ENCODE measurements around the gene ANKRD10.

The ANKRD10 gene

GRCh38 chr13:110884517-110884916, 30.4 kb downstream of the ANKRD10 start:
- Histone ChIP-seq H3K27ac (ENCODE audit: poor library complexity, severe bottlenecking) (no peak overlapping the region), H3K4me3 (ENCODE audit: severe bottlenecking) (no peak overlapping the region), H3K4me1 (ENCODE audit: insufficient read depth, poor library complexity, severe bottlenecking) (no peaks in the 10 kb centered on the region), H3K27me3 (ENCODE audit: insufficient read depth, poor library complexity, severe bottlenecking) (no peaks in the 10 kb centered on the region), H3K36me3 (ENCODE audit: low read depth) (no peaks in the 10 kb centered on the region; the same call in 1 of the 2 replicates), H3K9me3 (ENCODE audit: severe bottlenecking) (no peaks in the 10 kb centered on the region)
- ATAC-seq (ENCODE audit: low read depth) (no peak), DNase-seq (ENCODE audit: low spot score) (no peak)
- TF ChIP-seq CTCF (IDR thresholded peaks at IDR 0.05; ENCODE audit: poor library complexity, severe bottlenecking), result no peak

GRCh38 chr13:110883542-110883941, 31.3 kb downstream of the ANKRD10 start:
- H3K4me1 ChIP-seq (ENCODE audit: insufficient read depth, poor library complexity, severe bottlenecking), result no peaks in the 10 kb centered on the region
- no peak for TF ChIP-seq CTCF (IDR thresholded peaks at IDR 0.05; ENCODE audit: poor library complexity, severe bottlenecking)
- ATAC-seq (ENCODE audit: low read depth), result no peak
- no peaks in the 10 kb centered on the region for H3K9me3 ChIP-seq (ENCODE audit: severe bottlenecking)
- no peaks in the 10 kb centered on the region; the same call in 1 of the 2 replicates for H3K36me3 ChIP-seq (ENCODE audit: low read depth)
- H3K4me3 ChIP-seq (ENCODE audit: severe bottlenecking), result no peak overlapping the region
- no peaks in the 10 kb centered on the region for H3K27me3 ChIP-seq (ENCODE audit: insufficient read depth, poor library complexity, severe bottlenecking)
- H3K27ac ChIP-seq (ENCODE audit: poor library complexity, severe bottlenecking), result no peak overlapping the region
- no peak for DNase-seq (ENCODE audit: low spot score)

- no peak overlapping the region for H3K27ac ChIP-seq (ENCODE audit: poor library complexity, severe bottlenecking)
- H3K36me3 ChIP-seq (ENCODE audit: low read depth), result no peaks in the 10 kb centered on the region; the same call in 1 of the 2 replicates
- H3K4me1 ChIP-seq (ENCODE audit: insufficient read depth, poor library complexity, severe bottlenecking), result no peaks in the 10 kb centered on the region
- H3K4me3 ChIP-seq (ENCODE audit: severe bottlenecking), result no peak overlapping the region
- no peak for TF ChIP-seq CTCF (IDR thresholded peaks at IDR 0.05; ENCODE audit: poor library complexity, severe bottlenecking)
- DNase-seq (ENCODE audit: low spot score) (no peak), ATAC-seq (ENCODE audit: low read depth) (no peak)
- no peaks in the 10 kb centered on the region for H3K27me3 ChIP-seq (ENCODE audit: insufficient read depth, poor library complexity, severe bottlenecking)
- H3K9me3 ChIP-seq (ENCODE audit: severe bottlenecking), result no peaks in the 10 kb centered on the region
Observed at GRCh38 chr13:110882972-110883371, 31.9 kb downstream of the ANKRD10 start.

GRCh38 chr13:110881839-110882627, 32.8 kb downstream of the ANKRD10 start:
- no peaks in the 10 kb centered on the region for H3K27me3 ChIP-seq (ENCODE audit: insufficient read depth, poor library complexity, severe bottlenecking)
- H3K4me3 ChIP-seq (ENCODE audit: severe bottlenecking), result no peak overlapping the region
- no peaks in the 10 kb centered on the region; the same call in 1 of the 2 replicates for H3K36me3 ChIP-seq (ENCODE audit: low read depth)
- no peak overlapping the region for H3K27ac ChIP-seq (ENCODE audit: poor library complexity, severe bottlenecking)
- no peak for TF ChIP-seq CTCF (IDR thresholded peaks at IDR 0.05; ENCODE audit: poor library complexity, severe bottlenecking)
- no peak for ATAC-seq (ENCODE audit: low read depth)
- no peak for DNase-seq (ENCODE audit: low spot score)
- no peaks in the 10 kb centered on the region for H3K4me1 ChIP-seq (ENCODE audit: insufficient read depth, poor library complexity, severe bottlenecking)
- no peaks in the 10 kb centered on the region for H3K9me3 ChIP-seq (ENCODE audit: severe bottlenecking)

GRCh38 chr13:110880627-110881026, 34.2 kb downstream of the ANKRD10 start:
- ATAC-seq (ENCODE audit: low read depth), result no peak
- Histone ChIP-seq H3K27ac (ENCODE audit: poor library complexity, severe bottlenecking) (no peak overlapping the region), H3K4me1 (ENCODE audit: insufficient read depth, poor library complexity, severe bottlenecking) (no peaks in the 10 kb centered on the region), H3K27me3 (ENCODE audit: insufficient read depth, poor library complexity, severe bottlenecking) (no peaks in the 10 kb centered on the region), H3K4me3 (ENCODE audit: severe bottlenecking) (no peak overlapping the region), H3K9me3 (ENCODE audit: severe bottlenecking) (no peaks in the 10 kb centered on the region), H3K36me3 (ENCODE audit: low read depth) (no peaks in the 10 kb centered on the region; the same call in 1 of the 2 replicates)
- no peak for TF ChIP-seq CTCF (IDR thresholded peaks at IDR 0.05; ENCODE audit: poor library complexity, severe bottlenecking)
- DNase-seq (ENCODE audit: low spot score), result no peak

All from RWPE2 (cell line).